HUDEP-2 (cell line): ENCODE measurements around the gene MOGAT3.
A peak's percentile ranks its signal among the peaks of the same experiment; 100 is the strongest.

Source experiments
- DNase-seq, 76 experiments: peaks; one replicate each; lab custom pipeline; 2025; ENCODE audit not compliant: unreplicated experiment in 76 of 76; lab: John Stamatoyannopoulos, UW

MOGAT3 gene

GRCh38 chr7:101235050-101235449, 34.2 kb upstream of the MOGAT3 start:
- peak in 21 of 76 experiments; percentile 4 to 43 (median 16) for DNase-seq

DNA sequence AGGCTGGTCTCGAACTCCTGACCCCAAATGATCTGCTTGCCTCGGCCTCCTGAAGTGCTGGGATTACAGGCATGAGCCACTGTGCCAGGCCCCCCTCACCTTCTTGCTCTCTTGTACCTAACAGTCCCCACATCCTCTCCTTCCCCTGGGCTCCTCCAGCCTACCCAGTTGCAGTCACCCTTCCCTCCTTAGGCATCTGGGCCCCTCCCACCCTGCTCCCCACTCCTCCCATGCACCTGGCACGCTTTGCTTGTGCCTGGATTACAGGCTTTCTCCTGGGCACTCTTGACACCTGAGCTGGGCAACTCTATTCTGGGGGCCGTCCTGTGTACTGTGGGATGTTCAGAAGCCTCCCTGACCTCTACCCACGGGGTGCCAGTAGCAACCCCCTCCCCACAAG, 33.8 kb upstream of the MOGAT3 start:
- no peak for DNase-seq

GRCh38 chr7:101233907-101234547, 33.2 kb upstream of the MOGAT3 start:
- peak in 3 of 76 experiments; percentile 19 to 33 (median 30) for DNase-seq

DNA sequence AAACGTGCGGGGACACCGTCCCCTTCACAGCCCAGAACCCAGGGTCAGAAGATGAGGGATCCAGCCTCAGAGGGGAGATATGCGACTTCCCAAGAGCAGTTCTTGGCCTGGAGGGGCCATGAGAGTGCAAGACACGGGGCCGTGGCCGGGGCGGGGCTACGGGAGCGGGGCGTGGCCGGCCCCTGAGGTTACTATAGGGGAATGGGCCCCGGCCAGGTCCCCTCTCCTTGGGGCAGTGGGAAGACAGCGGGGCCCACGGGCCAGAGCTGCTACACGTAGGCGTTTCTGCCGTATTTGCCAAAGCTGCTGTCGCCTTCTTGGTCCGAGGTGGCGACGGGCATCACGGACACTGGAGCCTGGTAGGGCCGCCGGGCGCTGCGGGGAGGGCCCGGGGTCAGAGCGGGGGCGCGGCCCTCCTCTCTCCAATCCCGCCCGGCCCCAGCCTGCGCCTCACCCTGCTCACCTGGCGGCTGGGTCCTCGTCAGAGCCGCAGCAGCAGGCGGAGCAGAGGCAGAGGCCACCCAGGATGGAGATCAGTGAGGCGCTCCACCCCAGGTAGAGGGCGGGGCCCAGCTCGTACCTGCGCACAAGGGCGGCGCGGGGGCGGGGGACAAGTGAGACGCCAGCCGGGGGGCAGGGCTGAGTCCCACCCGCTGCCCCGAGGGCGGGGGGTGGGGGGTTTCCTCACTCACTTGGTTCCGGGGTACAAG, 31.5 kb upstream of the MOGAT3 start:
- DNase-seq = no peak

DNA sequence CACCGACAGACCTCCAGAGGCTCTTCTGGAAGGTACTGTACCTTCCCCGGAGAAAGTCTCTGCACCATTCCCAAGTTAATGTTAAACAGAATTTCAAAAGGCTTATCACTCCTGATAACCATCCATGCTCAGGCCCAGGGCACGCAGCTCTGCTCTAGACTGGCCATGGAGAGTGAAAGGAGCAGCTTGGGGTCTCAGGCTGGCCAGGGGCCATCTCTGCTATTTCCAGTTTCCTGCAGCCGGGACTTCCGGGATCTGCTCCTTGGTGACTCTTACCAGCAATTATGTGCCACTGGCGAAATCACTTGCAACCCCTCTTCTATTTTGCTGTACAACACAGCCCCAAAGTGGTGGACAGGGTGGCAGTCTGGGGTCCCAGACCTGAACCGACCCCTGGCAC, 30.8 kb upstream of the MOGAT3 start:
- no peak for DNase-seq

DNA sequence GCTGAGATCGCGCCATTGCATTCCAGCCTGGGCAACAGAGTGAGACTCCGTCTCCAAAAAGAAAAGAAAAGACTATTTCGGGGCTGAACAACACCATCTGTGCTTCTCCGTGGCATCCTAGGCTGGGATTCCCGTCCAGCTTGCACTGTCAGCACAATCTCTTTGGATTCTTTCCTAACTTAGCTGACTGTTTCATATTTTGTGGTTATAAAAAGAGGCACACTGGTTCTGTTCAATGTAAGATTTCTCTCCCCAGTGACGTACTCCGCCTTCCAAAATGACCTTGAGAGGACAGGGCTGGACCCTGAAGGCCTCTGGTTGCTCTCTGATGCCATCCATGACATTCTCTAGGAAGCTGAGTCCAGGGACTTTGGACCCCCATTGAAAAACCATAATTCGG, 25.9 kb upstream of the MOGAT3 start:
- DNase-seq = no peak

- no peak for DNase-seq
Measured at GRCh38 chr7:101225650-101226049, 24.8 kb upstream of the MOGAT3 start.

GRCh38 chr7:101223528-101223927, 22.7 kb upstream of the MOGAT3 start:
- no peak for DNase-seq

DNA sequence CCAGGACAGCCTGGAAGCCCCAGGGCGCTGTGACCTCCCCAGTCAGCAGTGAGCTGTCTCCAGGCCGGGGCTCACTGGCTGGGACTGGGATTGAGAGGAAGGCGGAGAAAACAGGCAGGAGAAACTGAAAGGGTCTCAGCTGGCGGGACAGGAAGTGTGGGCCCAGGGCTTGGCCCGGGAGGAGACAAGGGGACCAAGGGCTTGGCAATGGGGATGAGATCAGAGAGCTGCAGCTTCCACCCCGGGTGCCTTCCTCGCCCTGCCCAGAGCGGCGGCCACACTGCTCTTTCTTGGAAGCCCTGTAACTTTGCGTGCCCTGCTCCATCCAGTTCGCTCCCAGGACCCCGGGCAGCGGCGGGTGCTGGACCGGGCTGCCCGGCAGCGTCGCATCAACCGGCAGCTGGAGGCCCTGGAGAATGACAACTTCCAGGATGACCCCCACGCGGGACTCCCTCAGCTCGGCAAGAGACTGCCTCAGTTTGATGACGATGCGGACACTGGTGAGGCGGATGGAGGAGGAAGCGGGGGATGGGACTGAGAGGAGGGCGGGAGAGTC, 21.5 kb upstream of the MOGAT3 start:
- DNase-seq = no peak

- DNase-seq = no peak
Measured at GRCh38 chr7:101220295-101220694, 19.5 kb upstream of the MOGAT3 start.

GRCh38 chr7:101218236-101219125, 17.6 kb upstream of the MOGAT3 start:
- no peak for DNase-seq

DNA sequence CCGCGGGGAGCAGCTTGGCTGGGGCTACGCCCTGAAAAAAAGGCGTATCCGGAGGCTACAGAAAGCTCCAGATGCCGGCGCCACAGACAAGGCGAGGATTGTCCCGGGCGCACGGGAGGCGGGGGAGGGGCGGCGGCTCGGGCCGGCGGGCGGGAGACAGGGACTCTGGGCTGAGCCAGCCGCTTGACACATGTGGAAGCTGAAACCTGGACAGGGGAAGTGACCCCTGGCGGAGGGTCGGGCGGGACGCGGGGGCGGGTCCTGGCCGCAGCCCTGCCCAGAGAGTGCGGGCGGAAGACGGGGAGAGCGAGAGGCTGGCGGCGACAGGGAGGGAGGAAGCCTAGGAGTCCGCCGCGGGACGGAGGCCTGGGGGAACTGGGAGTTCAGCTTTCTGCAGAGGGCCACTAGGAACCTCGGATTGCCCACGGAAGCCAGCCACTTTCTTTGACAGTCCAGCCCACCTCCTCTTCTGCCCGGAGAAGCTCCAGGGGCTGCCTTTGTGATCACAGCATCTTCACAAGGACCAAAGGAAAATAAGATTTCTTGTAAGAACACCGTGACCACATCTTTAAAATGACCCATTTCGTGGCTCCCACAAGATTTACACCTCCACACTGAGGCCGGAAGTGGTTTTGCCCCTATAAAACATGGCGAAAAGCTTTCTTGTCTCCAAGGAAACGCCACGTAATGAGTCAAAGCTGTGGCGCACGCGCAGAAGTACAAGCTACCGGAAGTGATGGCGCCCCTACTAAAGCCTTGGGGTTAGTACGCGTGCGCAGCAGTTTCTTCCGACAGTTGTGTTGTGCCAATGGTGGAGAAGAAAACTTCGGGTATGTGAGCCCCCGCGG, 16.8 kb upstream of the MOGAT3 start, which contains the start of the genes PLOD3 and ZNHIT1:
PLOD3 (minus strand) TSS at position 194 of the 848 bp plus-strand sequence. CDS start 307 bp downstream, outside the sequence.
ZNHIT1 (plus strand) TSS at position 778 of the 848 bp plus-strand sequence; CDS start at position 809, 31 bp downstream.
- peak in 75 of 76 experiments; percentile 48 to 97 (median 90) for DNase-seq

DNA sequence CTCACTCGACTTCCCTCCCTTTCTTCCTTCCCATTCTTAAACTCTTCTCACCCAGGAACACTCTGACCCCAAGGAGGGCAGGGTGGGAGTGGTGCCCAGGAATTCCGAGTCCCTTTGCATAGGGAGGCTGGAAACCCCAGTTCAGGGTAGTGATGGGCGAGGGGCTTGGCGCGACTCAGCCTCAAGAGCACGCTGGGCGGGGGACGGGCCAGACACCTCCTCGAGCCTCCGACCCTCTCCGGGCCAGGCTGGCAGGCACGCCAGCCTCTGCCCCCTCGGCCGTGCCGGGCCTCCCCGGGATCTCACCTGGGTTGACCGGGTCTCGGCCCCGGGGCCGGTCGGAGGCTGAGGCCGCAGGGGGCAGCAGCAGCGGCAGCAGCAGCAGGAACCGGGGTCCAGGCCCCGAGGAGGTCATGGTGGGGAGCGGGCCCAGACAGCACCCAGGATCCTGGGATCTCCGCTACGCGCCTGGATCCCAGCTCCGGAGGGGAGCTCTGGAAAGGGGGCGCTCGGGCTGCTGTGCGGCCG, 16.1 kb upstream of the MOGAT3 start:
- DNase-seq = peak in 9 of 76 experiments; percentile 12 to 85 (median 21)

DNA sequence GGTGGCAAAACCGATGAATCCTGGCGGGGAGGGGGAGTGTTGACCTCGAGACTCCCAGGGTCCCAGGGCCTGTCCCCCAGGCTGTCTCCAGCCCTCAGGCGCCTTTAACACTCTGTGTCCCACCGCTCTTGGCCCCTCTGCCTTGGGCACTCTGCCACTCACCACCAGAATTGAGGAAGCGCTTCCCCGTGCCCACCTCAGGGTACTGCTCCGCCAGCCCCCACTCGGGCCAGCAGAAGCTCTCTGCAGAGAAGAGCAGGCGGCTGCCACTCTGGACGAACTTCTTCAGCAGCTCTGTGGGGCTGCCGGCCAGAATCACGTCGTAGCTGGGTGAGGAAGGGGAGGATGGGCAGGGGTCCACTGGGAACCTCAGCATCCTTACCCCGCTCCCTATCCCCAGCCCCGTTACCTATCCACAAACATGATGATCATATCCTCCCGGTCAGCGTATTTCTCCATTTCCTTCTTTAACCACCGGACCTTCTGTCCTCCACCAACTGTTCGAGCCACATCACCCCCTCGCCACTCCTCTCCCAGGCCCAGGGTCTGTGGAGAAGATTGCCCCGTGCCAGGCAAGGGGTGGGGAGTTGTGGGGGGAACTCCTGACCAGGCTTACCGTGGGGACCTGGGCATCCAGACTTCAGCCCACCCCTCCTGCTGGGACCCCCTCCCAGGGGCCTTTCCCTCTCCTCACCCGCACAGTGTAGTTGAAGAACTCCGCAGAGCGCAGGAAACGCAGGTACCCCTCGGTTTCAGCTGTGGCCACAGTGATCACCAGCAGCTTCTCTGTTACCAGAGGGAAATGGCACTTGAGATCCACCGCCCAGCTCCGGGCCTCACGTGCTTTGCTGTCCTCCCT, 15.4 kb upstream of the MOGAT3 start:
- peak in 7 of 76 experiments; percentile 5 to 26 (median 12) for DNase-seq

GRCh38 chr7:101212014-101212413, 11.2 kb upstream of the MOGAT3 start:
- DNase-seq = no peak

DNA sequence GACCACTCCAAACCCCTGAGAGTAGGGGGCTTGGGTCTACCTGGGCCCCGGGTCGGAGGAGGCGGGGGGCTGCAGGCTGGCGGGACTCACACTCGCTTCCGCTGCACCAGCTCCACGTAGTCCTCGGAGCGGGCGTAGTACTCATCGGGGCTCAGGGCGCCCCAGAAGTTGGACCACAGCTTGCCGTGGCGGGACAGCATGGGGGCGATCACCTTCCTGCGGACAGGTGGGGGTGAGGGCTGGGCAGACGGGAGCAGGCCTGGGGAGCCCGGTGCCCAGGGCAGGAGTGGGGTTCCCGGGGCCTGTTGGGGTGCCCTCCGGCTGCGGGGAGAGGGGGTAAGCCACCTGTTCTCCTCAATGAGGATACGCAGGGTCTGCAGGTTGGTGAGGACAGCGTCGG, 10.7 kb upstream of the MOGAT3 start:
- no peak for DNase-seq

GRCh38 chr7:101210143-101210542, 9.3 kb upstream of the MOGAT3 start:
- DNase-seq = no peak

- no peak for DNase-seq
Measured at GRCh38 chr7:101208794-101209193, 8.0 kb upstream of the MOGAT3 start.

DNA sequence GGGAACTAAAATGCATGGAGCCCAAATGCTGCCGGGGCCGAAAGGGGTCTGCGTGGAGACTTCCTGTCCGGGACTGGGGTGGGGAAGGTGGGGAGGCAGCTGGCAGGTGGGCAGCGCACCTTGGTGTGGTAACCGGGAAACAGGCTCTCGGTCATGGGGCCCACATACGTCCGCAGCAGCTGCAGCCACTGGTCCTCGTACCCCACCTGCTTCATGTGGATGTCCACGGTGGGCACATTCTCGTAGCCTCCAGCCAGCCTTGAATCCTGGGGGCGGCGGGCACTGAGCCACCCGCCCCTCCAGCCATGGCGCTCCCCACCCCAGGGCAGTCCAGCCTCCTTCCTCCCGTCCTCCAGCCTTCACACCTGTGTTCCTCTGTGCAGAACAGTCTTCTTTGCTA, 6.6 kb upstream of the MOGAT3 start:
- no peak for DNase-seq
